HepG2 (cell line): Measurements from ENCODE around the gene THRAP3. TPM values are rescaled to one million over a fixed set of nuclear protein-coding genes. Genes with fewer than 3 reads are reported as not detected.

ENCODE experiments used
- GMEB1 ChIP-seq: sonication (generic); formaldehyde crosslinking; IDR thresholded peaks from 2 replicates; pipeline ENCODE4 v1.5.1; 2020; ENCODE audit warnings: missing genetic modification reagents, mild to moderate bottlenecking, borderline replicate concordance
- GPBP1L1 ChIP-seq: sonication (generic); formaldehyde crosslinking; IDR thresholded peaks from 2 replicates; pipeline ENCODE4 v1.5.0; 2020; ENCODE audit warnings: mild to moderate bottlenecking, missing genetic modification reagents
- HOMEZ ChIP-seq: IDR thresholded peaks from 2 replicates; pipeline ENCODE4 v1.6.1; 2016; ENCODE audit warnings: low read depth
- RBM22 ChIP-seq: fragments of 200-400 bp; formaldehyde crosslinking; optimal IDR thresholded peaks from 2 replicates; pipeline ENCODE3; 2017; ENCODE audit warnings: mild to moderate bottlenecking, low read length, moderate library complexity
- TAF15 ChIP-seq: fragments of 200-400 bp; formaldehyde crosslinking; IDR thresholded peaks from one replicate; pipeline ENCODE4 v1.6.1; 2018; ENCODE audit warnings: mild to moderate bottlenecking, low read depth, low read length; ENCODE audit not compliant: poor library complexity, severe bottlenecking
- TBP ChIP-seq: sonication (generic); formaldehyde crosslinking; IDR thresholded peaks from 2 replicates; pipeline ENCODE4 v1.5.0; 2020; ENCODE audit warnings: missing genetic modification reagents
- TRAFD1 ChIP-seq: sonication (generic); formaldehyde crosslinking; IDR thresholded peaks from 2 replicates; pipeline ENCODE4 v1.5.1; 2020; ENCODE audit warnings: missing genetic modification reagents, mild to moderate bottlenecking, borderline replicate concordance
- ZNF142 ChIP-seq: sonication (generic); formaldehyde crosslinking; IDR thresholded peaks from 2 replicates; pipeline ENCODE4 v1.4.0; 2020; ENCODE audit warnings: missing genetic modification reagents
- ZNF281 ChIP-seq: sonication (generic); formaldehyde crosslinking; IDR thresholded peaks from 2 replicates; pipeline ENCODE4 v1.4.0; 2020; ENCODE audit warnings: missing genetic modification reagents, borderline replicate concordance
- ZNF530 ChIP-seq: sonication (generic); formaldehyde crosslinking; IDR thresholded peaks from 2 replicates; pipeline ENCODE4 v1.5.0; 2020; ENCODE audit warnings: low read depth, mild to moderate bottlenecking, missing genetic modification reagents
- ZSCAN21 ChIP-seq: sonication (generic); formaldehyde crosslinking; IDR thresholded peaks from 2 replicates; pipeline ENCODE4 v1.8.0; 2022; ENCODE audit warnings: mild to moderate bottlenecking, missing genetic modification reagents, moderate library complexity, borderline replicate concordance
- ZZZ3 ChIP-seq: sonication (generic); formaldehyde crosslinking; IDR thresholded peaks from 2 replicates; pipeline ENCODE4 v1.4.0; 2020; ENCODE audit warnings: missing genetic modification reagents, mild to moderate bottlenecking, borderline replicate concordance
- polyA plus RNA-seq, 8 experiments: library from polyadenylated mRNA; depleted of rRNA in 3 of 8; stranded (reverse) in 7 of 8; unstranded in 1 of 8; fragments of >200 nt; fragmentation: Illumina TruSeq in 4 of 8; extraction: Trizol in 4 of 8; gene quantifications; 2 replicates each; pipeline versions ENCODE4 v1.2.1 to v1.2.3, GENCODE V29; 2011 to 2016; ENCODE audit warnings: low read depth in 4 of 8, missing spikeins in 1 of 8, mixed read lengths in 1 of 8; ENCODE audit not compliant: insufficient read depth in 1 of 8
- total RNA-seq, 5 experiments: library from RNA; depleted of rRNA; stranded (reverse); fragments of >200 nt; fragmentation: Illumina TruSeq; extraction: Trizol; gene quantifications; 2 replicates each; pipeline ENCODE4 v1.2.3, GENCODE V29; 2016; ENCODE audit warnings: low read depth in 1 of 5

THRAP3 gene
- total and polyA plus RNA-seq, 2 of the 13 experiments (the other 11 are each of a cell fraction or from before 2014, with no cell fraction given), result 45.0 to 92.6 TPM

GRCh38 chr1:36239941-36240637 is 15.8 kb downstream of the THRAP3 start (continued):
- TF ChIP-seq ZNF142 (CRISPR knock-in tag) (no peak), GMEB1 (CRISPR knock-in tag) (peak; percentile 70; the same call in 1 of the 2 replicates), TRAFD1 (CRISPR knock-in tag) (no peak), ZZZ3 (CRISPR knock-in tag) (no peak), ZNF281 (CRISPR knock-in tag) (no peak), ZSCAN21 (CRISPR knock-in tag) (no peak), HOMEZ (CRISPR knock-in tag) (peak; percentile 47; the same call in 1 of the 2 replicates), TAF15 (no peak), ZNF530 (CRISPR knock-in tag) (no peak), RBM22 (peak; percentile 72), TBP (no peak), GPBP1L1 (no peak)
